NCI-H1105 (cell line): Measurements from ENCODE around the gene RASA3.
"Not testable (repeated sequence)": the region's sequence is repeated elsewhere in the genome, so short reads cannot be mapped to it uniquely, and the experiment has no call there.

Experiments used
- DNase-seq: peaks from one replicate; lab custom pipeline; 2025; lab: John Stamatoyannopoulos, UW

Gene RASA3

DNA sequence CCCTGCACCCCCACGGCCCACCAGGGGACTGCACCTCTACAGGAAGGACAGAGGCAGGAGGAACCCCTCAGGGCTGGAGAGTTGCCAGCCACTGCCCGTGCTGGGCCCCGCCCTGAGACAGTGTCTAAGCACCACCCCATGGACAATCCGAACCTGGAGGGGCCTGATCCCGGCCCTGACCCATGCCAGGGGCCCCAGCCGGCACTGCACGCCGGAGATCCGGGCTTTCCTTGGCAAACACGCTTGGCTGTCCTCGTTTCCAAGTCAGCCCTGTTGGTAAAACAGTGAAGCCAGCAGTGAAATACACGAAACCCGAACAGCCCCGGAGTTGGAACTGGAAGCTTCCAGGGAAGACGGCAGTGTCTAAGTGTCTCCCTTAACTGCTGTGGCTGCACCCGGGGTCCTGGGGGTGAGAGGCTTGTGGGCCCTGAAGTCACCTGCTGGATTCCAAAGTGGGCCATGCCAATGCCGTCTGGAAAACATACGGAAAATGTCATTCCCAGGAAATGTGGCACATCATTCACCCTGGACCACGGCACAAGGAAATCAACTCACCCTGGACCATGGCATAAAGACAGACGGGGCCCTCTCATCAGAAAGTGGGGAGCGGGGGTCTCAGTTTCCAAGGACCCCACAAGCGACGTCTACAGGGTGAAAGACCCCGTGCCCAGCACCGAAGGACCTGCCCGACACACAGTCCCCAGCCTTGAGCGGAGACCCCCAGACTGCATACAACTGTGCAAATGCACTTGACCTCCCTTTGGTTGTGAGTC, 30.9 kb downstream of the RASA3 start:
- DNase-seq, result no peak

DNA sequence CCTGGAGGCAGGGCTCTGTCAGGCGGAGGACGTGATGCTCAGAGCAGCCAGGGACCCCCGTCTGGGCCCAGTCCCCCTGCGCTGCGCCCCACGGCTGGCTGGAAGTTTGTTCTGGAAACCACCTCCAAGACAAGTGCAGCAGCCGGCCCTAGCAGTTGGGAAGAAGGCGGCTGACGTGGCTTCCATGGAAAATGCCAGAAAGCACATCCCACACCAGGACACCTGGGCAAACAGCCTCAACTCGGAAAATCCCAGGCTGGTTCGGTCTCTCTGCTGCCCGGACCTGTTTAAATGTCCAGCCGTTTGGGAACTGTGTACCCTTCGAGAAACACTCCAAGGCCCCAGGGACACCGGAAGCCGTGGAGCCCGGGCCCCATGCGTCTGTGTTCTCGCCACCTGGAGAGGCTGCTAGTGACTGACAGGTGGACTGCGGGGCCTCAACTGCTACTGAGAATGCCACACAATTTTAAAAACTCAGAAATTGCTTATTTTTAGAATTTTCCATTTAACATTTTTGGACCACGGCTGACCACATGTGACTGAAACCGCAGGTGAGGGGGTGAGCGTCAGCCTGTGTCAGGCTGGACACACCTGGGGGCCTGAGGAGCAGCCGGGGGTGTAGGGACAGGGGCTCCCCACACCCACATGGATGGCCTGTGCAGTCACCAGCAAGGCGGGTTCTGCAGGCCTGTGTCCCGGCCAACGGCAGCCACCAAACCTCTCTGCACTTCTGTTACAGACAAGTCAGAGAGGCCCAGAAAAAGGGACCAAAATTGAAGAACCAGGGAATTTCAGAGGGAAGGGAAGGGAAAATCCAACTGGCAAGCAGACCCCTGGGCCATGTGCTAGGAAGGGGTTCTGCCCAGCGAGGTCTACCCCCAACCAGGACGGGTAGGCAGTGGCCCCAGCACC, 31.7 kb downstream of the RASA3 start:
- no peak for DNase-seq

DNA sequence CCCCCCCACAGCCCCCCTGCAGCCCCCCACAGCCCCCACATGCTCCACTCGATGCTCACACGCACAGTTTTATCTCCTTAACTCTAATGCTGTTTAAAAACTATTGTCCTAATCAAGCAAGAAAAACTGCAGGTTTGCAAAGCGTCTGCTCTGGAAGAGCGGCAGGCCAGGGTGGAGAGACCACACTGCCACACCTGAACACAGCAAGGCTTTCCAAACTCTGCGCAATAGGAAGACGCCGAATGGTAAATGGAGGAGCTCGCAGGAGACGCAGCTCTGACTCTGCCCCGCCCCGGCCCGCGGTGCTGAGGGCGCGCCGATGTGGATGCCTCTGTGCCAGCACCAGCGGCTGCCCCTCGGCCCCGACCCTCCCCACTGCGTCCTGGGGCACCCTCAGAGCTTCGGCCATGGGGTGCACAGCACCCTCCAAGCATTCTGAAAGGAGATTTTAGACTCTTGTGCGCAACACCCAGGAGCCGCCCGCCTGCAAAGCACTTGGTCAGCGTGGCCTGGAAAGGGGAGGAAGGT, 32.4 kb downstream of the RASA3 start:
- no peak for DNase-seq

DNA sequence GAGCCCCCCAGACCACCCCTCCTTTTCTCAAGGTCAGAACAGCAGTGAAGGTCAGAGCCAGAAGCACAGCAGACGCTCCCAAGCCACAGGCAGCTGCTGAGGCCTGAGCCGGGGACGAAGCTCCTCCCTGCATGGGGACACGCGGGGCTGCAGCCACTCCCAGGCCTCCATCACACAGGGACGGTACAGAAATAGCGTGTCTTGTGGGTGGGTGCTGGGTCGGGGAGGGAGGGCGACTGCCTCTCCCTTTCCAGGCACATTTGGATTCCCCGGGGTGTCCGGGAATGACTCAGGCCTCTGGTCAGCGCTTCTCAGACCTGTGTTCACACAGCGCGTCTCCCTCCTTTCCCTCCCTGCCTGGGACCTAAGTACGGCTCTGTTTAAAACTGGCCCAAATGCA, 33.2 kb downstream of the RASA3 start:
- DNase-seq, result no peak

DNA sequence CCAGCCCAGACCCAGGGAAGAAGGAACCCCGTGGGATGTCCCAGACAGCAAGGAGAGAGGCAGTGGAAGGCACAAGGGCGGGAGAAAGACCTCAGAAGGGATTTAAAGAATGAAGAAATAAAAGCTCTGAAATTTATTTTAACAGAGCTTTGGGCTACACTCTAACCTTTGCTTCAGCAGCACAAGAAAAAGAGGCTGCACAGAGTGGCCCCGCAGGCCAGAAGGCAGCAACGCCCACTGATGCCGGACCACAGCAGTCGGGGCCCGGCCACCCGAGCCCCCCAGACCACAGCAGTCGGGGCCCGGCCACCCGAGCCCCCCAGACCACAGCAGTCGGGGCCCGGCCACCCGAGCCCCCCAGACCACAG, 33.8 kb downstream of the RASA3 start:
- DNase-seq, result not testable (repeated sequence)

DNA sequence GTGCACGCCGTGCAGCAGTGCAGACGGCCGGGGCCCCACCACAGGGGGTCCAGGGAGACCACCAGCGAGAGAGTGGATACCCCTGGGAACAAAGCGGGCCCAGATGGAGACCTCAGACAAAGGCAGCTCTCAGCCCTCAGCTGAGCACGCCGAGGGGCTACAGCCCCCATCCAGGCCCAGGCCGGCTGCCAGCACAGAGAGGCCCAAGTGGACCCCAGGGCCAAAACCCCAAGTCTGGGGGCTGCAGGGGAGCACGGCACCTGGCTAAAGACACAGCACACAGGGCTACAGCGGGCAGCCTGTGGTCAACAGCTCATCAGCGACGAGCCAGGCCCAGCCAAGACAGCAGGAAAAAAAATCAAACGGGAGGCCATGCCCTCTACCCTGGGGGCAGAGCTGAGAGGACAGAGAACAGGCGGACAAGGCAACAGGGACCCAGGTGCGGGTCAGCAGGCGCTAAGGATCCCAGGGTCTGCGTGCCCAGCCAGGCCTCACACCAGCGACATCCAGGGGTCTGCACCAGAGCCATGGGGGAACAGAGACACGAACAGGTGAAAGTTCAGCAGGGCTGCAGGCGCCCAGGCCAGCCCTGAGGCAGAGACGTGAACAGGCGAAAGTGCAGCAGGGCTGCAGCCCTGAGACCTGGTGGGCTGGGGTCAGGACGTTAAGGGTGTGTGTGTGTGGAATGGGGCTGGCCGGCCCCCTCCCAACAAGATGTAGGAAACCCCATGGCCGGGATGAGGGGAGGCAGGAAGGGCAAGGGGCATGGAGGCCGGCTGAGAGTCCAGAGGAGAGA, 34.3 kb downstream of the RASA3 start:
- DNase-seq, result no peak

DNA sequence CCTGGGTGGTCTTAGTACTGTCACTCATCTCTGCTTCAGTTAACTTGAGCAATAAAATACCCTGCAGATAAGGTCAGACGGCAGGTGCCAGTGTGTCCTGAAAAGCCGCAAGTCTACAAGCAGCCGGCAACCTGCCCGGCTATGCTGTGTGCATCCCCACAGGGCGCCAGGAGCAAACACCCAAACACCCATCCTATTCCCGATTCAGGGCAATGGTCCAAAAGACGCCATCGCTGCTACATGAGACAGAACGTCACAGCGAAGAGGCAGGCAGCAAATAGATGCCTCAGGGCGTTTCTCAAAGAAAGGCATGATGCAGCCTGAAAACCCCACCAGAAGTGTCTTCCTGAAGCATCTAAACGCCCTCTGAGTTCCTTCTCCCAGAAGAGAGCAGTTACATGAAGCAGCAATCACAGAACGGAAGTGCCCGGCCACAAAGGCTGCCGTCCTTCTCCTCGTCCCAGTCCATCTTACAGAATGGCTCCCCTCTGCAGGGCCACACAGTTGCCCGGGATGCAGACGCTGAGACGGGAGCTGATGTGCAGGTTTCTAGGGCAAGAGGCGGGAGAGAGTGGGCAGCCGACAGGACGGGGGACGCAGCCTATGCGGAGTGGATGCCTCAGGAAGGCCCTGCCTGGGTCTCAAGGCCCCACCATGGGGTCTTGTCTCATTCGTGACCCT, 35.1 kb downstream of the RASA3 start:
- DNase-seq, result peak; percentile 26

DNA sequence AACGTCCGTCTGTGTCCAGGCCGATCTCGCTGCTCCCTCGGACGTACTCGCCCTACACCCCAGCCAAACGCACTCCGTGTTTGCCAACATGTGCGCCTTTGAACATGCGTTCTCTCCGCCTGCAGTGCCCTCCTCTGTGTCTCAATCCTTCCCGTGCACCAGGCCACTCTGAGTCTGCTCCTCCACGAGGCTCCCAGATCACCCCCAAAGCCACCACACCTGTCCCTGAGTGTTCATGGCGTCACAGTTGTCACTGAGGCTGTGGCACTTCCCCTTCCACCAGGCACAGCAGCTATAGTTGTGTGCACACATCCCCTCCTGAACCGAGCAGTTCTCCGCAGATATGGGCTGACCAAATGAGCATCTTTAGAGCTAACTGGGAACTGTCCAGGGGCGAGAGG, 35.6 kb downstream of the RASA3 start:
- DNase-seq, result no peak

DNA sequence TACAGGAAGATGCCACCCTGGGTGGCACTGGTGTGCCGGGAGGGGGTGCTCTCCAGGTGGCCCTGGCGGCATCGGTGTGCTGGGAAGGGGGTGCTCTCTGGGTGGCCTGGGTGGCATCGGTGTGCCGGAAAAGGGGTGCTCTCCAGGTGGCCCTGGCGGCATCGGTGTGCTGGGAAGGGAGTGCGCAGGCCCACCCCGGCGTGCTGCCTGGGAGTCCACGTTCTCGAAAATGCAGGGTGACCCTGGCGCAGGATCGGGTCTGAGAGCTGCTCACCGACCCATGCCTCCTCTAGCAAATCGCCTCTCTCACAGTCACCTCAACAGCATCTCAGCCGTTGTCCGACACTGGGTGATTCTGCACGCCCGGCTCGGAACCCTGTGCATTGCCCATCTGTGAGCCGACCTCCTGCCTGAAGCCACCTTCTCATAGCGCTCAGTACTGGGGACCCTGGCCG, 36.4 kb downstream of the RASA3 start:
- no peak for DNase-seq

DNA sequence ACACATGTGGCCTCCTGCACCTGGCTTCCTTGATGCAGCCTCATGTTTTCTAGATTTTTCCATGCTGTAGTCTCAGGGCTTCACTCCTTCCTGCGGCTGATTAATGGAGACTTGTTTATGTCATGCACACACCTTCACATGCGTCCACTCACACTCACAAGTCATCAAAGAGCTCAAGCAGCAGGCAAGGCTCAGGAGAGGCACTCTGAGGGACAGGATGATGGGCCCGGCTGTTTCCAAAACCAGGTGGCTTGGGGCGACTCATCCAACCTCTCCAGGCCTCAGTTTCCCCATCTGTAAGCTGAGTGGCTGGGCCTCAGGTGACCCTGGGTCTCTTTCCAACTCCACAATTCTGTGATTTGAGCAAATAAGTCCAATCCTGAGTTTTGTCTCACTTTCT, 36.9 kb downstream of the RASA3 start:
- DNase-seq, result no peak

DNA sequence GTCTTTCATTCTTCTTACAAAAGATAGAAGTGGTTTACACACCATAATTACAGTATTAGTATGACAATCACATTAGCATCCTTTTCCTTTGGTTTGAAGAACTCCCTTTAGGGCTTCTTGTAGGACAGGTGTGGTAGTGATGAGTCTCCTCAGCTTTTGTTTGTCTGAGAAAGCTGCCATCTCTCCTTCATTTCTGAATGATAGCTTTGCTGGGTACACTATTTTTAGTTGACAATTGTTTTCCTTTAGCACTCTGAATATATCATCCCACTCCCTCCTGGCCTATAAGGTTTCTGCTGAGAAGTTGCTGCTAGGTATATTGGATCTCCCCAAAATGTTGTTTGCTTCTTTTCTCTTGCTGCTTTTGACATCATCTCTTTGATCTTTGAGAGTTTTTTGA, 39.3 kb downstream of the RASA3 start:
- no peak for DNase-seq

DNA sequence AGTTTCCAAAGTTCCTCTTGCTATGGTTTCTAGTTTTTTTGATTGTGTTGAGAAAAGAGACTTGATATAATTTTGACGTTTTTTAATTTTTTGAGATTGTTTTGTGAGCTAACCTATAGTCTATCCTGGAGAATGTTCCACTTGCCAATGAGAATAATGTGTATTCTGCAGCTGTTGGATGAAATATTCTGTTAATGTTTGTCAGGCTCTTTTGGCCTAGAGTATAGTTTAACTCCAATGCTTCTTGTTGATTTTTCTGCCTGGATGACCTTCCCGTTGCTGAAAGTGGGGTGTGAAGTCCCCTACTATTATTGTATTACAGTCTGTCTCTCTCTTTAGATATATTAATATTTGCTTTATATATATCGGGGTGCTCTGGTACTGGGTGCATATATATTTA, 40.0 kb downstream of the RASA3 start:
- no peak for DNase-seq

DNA sequence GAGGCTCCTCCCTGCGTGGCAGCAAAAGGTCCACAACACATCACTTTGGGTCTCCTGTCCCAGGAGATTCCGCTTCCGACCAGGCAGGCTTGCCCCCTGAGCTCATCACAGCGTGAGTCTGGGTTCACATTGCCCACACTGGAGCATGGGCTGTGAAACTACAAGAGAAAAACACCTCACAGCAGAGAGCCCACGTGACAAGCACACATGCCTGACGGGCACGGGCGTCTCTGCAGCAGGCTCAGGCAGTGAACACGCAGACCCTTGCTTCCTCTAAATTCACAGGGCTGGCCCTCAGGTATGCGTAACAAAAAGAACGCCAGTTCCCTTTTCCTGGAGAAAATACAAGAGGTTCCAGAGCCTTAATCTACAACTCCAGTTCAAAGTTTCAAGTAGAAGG, 41.9 kb downstream of the RASA3 start:
- DNase-seq, result no peak

DNA sequence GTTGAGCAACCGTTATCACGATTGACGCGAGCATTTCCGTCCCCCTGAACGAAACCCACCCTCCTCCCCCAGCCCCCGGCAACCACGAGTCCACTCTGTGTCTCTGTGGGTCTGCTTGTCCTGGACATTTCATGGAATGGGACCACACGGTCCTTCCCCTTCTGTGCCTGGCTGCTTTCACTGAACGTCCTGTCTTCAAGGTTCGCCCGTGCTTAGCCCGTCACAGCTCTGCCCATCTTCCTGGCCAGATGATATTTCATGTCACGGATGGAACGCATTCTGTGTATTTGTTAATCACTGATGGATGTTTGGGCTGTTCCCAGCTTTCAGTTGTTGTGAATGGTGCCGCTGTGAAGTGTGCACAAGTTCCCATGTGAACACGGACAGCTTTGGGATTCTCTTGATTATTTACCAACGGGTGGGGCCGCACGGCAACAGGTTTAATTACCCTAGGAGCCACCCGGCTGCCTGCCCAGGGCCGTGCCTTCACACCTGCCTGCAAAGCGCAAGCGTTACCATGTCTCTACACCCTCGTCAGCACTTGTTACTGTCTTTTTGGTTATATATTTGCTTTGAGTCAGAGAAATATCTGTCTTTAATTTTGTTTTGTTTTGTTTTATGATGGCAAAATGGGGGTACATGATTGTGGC, 42.5 kb downstream of the RASA3 start:
- DNase-seq, result no peak

DNA sequence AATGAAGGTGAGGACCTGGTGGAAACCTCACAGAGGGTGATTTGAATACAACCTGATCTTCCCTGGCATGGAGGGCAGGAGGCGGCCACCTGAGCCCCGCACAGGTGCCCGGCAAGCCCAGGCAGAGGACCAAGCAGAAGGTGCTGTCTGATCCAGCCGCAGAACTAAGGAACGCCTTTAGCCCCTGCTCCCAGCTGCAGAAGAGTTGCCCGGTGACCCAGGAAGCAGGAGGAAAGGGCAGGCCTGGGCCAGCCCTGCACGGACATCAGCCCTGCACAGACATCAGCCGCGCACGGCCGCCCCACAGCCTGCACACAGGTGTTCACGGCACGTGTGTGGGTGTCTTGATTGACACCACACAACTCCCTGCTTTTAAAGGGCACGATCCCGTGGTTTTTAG, 43.1 kb downstream of the RASA3 start:
- no peak for DNase-seq

DNA sequence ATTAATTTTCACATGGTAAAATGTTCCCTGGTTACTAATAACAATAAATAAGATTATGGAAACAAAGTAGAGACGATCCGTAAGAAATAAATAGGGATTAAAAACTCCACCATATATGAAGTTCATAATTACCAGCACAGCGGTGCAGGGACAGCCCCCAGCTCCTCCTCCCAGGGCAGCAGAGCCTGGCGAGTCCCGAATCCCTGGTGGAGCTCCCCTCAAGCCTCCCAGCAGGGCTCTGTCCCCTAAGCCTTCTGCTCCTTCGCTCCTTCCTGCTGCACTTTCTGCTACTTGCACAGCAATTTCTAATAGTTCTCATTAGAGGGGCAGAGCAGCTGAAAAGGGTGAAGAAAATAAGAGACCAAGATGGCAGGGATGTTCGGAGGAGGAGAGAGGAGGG, 43.6 kb downstream of the RASA3 start:
- no peak for DNase-seq

DNA sequence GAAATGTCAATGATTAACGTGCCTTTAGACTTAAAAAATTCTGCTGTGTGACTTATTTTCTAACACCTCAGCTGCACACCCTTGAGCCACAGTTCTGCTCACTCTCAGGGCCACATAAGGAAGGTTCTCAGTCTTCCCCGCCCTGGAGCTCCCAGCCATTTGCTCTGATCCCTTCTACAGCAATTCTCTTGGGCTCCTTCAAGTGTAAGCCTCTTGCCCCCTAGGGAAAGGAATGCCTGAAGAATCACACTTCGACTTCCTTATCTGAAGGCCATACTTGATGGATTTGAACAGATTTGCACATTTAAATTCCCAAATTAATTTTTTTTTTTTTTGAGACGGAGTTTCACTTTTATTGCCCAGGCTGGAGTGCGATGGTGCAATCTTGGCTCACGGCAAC, 44.2 kb downstream of the RASA3 start:
- DNase-seq, result no peak

DNA sequence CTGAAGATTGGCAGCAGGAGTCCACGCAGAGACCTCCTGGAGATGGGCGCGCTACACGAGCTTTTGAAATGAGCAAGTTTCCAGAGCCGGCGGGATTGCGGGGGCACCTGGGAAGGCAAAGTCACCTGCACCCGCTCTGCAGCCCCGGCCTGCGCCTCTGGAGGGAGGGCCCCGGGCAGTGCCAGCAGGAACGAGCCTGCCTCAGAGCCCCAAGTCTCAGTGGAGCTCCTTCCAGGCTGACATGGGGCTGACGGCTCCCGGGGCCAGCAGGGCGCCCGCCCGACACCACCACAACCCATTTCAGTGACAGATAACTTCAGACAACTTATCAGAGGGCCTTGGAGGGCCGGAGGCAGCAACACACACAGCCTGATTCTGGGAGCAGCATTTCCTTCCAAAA, 45.0 kb downstream of the RASA3 start:
- no peak for DNase-seq

DNA sequence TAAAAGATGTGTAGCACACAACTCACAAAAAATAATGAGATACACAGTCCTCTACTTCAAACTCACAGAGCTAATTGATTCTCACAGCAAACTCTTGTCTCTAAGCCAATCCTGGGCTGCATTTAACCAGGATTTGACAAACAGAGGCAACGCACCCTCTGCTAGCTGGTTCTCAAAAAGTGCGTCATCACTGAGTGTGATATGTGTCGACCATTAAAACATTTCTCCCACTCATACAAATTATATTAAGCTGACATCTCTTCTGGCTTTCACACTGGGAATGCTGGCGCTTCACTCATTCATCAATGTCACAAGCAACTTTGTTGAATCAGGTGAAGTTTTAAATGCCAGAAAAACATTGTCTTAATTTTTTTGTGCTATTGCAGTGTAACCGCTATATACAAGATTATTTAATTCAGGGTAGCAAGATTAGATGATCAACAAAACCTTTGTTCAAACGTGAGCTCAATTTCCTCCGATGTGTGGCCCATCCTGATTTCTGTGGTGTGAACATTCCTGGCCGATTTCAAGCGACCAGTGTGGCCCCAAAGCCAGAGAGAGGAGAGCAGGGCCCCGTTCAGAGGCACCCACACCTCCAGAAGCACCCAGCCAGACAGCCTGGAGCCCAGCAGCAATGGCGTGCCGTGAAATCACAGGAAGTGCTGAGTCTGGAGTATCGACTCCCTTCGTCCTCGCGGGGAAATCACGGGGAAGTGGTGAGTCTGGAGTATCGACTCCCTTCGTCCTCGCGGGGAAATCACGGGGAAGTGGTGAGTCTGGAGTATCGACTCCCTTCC, 49.4 kb downstream of the RASA3 start:
- no peak for DNase-seq
